ENCODE measurements around the gene SLC35B3. TPM values are rescaled to one million over a fixed set of nuclear protein-coding genes. Genes with fewer than 3 reads are reported as not detected.

The SLC35B3 gene
- total RNA-seq, 1 experiment from 2014 or later: 8.6 TPM

DNA sequence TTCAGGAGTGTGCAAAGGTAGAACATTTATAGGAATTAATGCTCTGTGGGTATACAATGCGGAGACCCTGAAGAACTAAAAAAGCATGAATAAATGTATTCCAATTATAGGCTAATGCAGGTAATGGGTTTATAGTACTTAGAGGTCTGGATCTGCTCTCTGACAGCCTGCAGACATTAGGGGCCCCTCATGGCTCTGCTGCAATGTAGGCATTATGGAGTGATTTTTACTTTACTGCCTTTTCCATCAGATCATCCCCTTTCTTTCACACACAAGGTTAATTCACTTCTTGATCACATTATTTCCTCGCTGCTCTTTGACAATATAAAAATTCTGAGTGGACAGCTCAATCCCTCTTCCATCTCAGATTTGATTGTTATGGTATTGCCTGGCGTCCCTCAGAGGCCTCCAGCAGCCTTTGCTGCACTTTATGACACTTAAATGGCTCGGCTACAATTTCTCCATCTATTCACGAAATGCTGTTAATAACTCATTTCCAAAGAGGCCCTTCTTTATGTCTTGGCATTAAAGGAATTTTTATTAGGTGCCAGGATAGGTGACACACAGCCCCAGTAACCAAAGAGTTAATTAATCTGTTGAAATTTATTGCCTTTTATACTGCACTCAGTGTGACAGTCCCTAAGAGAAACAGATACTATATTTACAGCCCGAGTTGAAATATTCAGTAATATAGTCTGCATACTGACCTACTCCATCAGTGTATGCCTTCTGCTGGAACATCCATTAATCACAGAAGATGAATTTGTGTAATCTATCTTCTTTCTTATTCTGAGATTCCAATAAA lies 33.4 kb upstream of the SLC35B3 start:
- POLR2A ChIA-PET: no interaction called here
- no peak overlapping the region for H3K9ac ChIP-seq (ENCODE audit: low read length)
- intact Hi-C loops (cut with micrococcal nuclease): no loop called here
- ATAC-seq (no peak), DNase-seq (ENCODE audit: low read depth, low spot score) (no peak)
- H2AFZ ChIP-seq (ENCODE audit: low read depth, low read length, poor library complexity, severe bottlenecking): no peak overlapping the region
- H3K27me3 ChIP-seq (ENCODE audit: insufficient read depth, low read length): no peaks in the 10 kb centered on the region
- H3K27ac ChIP-seq (ENCODE audit: low read depth, low read length): no peak overlapping the region
- TF ChIP-seq POLR2AphosphoS5 (IDR thresholded peaks at IDR 0.05; ENCODE audit: low read depth, low read length) (no peak), EZH2 (IDR thresholded peaks at IDR 0.05) (no peak), SP1 (IDR thresholded peaks at IDR 0.05; ENCODE audit: low read depth) (no peak), CBX3 (IDR thresholded peaks at IDR 0.05; ENCODE audit: low read depth) (no peak), FOSL1 (IDR thresholded peaks at IDR 0.05; ENCODE audit: low read depth) (no peak), ZFX (IDR thresholded peaks at IDR 0.05) (no peak), ELF1 (IDR thresholded peaks at IDR 0.05; ENCODE audit: borderline replicate concordance, low read depth) (no peak), MAX (IDR thresholded peaks at IDR 0.05) (no peak), SIN3A (IDR thresholded peaks at IDR 0.05; ENCODE audit: low read depth) (no peak)
- TF ChIP-seq, protein P1, sequence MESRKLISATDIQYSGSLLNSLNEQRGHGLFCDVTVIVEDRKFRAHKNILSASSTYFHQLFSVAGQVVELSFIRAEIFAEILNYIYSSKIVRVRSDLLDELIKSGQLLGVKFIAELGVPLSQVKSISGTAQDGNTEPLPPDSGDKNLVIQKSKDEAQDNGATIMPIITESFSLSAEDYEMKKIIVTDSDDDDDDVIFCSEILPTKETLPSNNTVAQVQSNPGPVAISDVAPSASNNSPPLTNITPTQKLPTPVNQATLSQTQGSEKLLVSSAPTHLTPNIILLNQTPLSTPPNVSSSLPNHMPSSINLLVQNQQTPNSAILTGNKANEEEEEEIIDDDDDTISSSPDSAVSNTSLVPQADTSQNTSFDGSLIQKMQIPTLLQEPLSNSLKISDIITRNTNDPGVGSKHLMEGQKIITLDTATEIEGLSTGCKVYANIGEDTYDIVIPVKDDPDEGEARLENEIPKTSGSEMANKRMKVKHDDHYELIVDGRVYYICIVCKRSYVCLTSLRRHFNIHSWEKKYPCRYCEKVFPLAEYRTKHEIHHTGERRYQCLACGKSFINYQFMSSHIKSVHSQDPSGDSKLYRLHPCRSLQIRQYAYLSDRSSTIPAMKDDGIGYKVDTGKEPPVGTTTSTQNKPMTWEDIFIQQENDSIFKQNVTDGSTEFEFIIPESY (IDR thresholded peaks at IDR 0.05; ENCODE audit: extremely low read depth, insufficient replicate concordance, low read length): no peak
- TF ChIP-seq, protein P2, sequence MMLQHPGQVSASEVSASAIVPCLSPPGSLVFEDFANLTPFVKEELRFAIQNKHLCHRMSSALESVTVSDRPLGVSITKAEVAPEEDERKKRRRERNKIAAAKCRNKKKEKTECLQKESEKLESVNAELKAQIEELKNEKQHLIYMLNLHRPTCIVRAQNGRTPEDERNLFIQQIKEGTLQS (IDR thresholded peaks at IDR 0.05): no peak
- TF ChIP-seq, protein P3, sequence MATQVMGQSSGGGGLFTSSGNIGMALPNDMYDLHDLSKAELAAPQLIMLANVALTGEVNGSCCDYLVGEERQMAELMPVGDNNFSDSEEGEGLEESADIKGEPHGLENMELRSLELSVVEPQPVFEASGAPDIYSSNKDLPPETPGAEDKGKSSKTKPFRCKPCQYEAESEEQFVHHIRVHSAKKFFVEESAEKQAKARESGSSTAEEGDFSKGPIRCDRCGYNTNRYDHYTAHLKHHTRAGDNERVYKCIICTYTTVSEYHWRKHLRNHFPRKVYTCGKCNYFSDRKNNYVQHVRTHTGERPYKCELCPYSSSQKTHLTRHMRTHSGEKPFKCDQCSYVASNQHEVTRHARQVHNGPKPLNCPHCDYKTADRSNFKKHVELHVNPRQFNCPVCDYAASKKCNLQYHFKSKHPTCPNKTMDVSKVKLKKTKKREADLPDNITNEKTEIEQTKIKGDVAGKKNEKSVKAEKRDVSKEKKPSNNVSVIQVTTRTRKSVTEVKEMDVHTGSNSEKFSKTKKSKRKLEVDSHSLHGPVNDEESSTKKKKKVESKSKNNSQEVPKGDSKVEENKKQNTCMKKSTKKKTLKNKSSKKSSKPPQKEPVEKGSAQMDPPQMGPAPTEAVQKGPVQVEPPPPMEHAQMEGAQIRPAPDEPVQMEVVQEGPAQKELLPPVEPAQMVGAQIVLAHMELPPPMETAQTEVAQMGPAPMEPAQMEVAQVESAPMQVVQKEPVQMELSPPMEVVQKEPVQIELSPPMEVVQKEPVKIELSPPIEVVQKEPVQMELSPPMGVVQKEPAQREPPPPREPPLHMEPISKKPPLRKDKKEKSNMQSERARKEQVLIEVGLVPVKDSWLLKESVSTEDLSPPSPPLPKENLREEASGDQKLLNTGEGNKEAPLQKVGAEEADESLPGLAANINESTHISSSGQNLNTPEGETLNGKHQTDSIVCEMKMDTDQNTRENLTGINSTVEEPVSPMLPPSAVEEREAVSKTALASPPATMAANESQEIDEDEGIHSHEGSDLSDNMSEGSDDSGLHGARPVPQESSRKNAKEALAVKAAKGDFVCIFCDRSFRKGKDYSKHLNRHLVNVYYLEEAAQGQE (IDR thresholded peaks at IDR 0.05; ENCODE audit: low read depth): no peak
- H3K79me2 ChIP-seq (ENCODE audit: insufficient read depth, low read length): no peaks in the 10 kb centered on the region
- no TSS peak for BruUV-seq (replicated peaks)
- H3K4me3 ChIP-seq (replicated peaks in 1 of 2; ENCODE audit: low read depth in 1 of 2, low read length in 2 of 2): no peak overlapping the region
- no peak overlapping the region for H3K4me2 ChIP-seq (ENCODE audit: low read length)
- H4K20me1 ChIP-seq (ENCODE audit: insufficient read depth): no peaks in the 10 kb centered on the region
- no peaks in the 10 kb centered on the region for H3K9me3 ChIP-seq (ENCODE audit: control insufficient read depth in 1 of 2, insufficient read depth in 1 of 2, low read depth in 1 of 2, low read length in 2 of 2)
- no peaks in the 10 kb centered on the region for H3K36me3 ChIP-seq (ENCODE audit: control insufficient read depth in 1 of 2, insufficient read depth in 2 of 2, low read length in 2 of 2)
- RAD21 ChIA-PET (ENCODE audit: low non-redundant PET in 1 of 2, low total read pairs in 2 of 2, uncharacterized antibody in 2 of 2, unreplicated experiment in 2 of 2): no interaction called here
- no peaks in the 10 kb centered on the region for H3K4me1 ChIP-seq (ENCODE audit: control insufficient read depth in 1 of 2, insufficient read depth in 2 of 2, low read length in 2 of 2)
- H3K9me2 ChIP-seq (ENCODE audit: insufficient read depth): no peaks in the 10 kb centered on the region
- CTCF ChIA-PET: no interaction called here
